ENCODE measurements around the gene MT1X.
A peak's percentile ranks its signal among the peaks of the same experiment; 100 is the strongest.

The MT1X gene

DNA sequence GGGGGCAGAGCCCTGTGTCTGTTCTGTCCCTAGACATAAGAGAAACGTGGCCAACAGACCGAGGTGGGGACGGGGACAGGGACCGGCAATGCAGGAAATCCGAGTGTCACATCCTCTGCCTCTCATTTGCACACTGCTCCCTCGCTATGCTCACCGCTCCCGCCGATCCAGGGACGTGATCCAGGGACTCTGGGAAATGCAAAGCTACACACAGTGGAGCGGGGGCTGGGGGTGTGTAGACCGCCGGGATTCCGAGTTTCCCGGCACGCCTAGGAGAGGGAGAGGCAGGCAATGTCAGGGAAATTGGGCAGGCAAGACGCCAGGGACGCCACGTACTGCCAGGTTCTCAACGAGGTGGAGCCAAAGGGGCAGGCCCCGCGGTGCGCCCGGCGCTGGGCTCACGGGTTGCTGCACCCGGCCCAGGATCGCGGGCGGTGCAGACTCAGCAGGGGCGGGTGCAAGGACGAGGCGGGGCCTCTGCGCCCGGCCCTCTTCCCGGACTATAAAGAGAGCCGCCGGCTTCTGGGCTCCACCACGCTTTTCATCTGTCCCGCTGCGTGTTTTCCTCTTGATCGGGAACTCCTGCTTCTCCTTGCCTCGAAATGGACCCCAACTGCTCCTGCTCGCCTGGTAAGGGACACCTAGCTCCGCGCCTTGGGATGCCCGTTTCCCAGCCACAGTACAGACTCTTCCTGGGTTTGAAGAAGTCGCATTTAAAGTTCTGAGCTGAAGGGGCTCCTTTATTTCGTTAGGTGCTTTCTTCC, at the start of gene MT1X:
Gene MT1X (plus strand): TSS at position 532 of the 764 bp plus-strand sequence. CDS start 71 bp downstream, at position 603.
- TF ChIP-seq, protein P1, sequence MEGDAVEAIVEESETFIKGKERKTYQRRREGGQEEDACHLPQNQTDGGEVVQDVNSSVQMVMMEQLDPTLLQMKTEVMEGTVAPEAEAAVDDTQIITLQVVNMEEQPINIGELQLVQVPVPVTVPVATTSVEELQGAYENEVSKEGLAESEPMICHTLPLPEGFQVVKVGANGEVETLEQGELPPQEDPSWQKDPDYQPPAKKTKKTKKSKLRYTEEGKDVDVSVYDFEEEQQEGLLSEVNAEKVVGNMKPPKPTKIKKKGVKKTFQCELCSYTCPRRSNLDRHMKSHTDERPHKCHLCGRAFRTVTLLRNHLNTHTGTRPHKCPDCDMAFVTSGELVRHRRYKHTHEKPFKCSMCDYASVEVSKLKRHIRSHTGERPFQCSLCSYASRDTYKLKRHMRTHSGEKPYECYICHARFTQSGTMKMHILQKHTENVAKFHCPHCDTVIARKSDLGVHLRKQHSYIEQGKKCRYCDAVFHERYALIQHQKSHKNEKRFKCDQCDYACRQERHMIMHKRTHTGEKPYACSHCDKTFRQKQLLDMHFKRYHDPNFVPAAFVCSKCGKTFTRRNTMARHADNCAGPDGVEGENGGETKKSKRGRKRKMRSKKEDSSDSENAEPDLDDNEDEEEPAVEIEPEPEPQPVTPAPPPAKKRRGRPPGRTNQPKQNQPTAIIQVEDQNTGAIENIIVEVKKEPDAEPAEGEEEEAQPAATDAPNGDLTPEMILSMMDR (conservative IDR thresholded peaks at IDR 0.05; ENCODE audit: control insufficient read depth, insufficient read depth, low read depth, low read length): no peak
- DNase-seq (ENCODE audit: low read depth): peak; percentile 85
- H3K4me3 ChIP-seq (ENCODE audit: control insufficient read depth, low read depth, low read length): peak within 1 kb of the TSS; percentile 72

DNA sequence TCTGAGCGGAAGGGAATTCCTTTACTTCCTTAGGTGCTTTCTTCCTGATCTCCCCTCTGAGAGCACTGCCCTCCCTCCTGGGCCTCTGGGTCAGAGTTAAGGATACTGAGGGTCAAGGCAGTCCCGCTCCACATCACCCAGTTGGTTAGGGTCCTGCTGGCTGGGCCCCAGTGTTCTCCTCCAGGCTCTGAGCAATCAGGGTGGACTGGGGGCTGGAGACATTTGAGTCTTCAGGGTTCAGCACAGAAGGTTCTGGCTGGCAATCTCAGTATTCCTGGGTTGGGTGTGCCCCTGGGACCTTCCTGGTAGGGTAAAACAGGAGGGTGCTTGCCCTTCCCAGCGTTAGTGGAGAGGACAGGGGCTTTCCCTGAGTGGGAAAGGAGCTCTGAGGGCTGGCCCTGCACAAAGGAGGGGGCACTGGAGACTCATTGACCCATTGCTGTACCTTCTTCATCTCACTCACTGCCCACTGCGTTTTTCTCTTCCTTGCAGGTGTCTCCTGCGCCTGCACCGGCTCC, 49.4 kb upstream of the MT1X start:
- DNase-seq (ENCODE audit: low read depth): no peak
- H3K4me3 ChIP-seq (ENCODE audit: control insufficient read depth, low read depth, low read length): peak overlapping the region; percentile 35
- TF ChIP-seq, protein P1 (conservative IDR thresholded peaks at IDR 0.05; ENCODE audit: control insufficient read depth, insufficient read depth, low read depth, low read length): no peak

DNA sequence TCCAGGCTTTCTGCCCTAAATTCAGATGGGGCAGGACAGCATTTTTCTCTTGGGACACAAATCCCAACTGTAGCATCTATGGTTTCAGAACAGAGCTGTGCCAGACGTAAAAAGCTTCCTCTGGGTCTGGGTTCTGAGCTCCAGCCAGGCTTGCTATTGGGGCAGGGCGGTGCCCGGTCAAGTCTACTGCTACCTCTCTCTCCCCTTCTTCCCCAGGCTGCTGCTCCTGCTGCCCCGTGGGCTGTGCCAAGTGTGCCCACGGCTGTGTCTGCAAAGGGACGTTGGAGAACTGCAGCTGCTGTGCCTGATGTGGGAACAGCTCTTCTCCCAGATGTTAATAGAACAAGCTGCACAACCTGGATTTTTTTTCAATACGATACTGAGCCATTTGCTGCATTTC, 48.7 kb upstream of the MT1X start:
- no peak for DNase-seq (ENCODE audit: low read depth)
- H3K4me3 ChIP-seq (ENCODE audit: control insufficient read depth, low read depth, low read length): no peak overlapping the region
- TF ChIP-seq, protein P1 (conservative IDR thresholded peaks at IDR 0.05; ENCODE audit: control insufficient read depth, insufficient read depth, low read depth, low read length): no peak

DNA sequence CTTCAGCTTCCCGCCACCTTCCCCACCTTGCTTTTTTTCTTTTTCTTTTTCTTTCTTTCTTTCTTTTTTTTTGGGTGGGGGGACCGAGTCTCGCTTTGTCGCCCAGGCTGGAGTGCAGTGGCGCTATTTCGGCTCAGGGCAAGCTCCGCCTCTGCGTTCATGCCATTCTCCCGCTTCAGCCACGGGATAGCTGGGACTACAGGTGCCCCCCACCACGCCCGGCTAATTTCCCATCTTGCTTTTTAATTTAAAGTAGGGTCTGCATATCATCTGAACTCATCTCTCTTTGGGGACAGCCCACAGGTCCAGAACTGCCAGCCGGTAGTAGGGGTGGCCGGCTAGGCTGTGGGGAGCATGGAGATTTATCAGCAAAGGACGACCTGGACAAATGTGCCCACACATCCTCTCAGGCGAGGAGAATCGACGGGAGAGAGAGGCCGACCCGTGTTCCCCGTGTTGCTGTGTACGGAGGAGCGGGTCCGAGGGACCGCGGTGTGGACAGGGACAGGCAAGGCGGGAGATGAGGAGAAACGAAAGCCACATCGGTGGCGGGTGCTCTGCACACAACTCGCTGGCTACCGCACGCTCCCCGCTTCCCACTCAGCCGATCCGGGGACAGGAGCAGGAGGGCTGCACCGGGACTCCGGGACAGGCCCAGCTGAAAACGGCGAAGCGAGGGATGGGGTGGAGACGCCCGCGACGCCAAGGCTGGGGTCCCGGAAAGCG, 47.4 kb upstream of the MT1X start:
- no peak overlapping the region for H3K4me3 ChIP-seq (ENCODE audit: control insufficient read depth, low read depth, low read length)
- DNase-seq (ENCODE audit: low read depth): no peak
- TF ChIP-seq, protein P1 (conservative IDR thresholded peaks at IDR 0.05; ENCODE audit: control insufficient read depth, insufficient read depth, low read depth, low read length): no peak

DNA sequence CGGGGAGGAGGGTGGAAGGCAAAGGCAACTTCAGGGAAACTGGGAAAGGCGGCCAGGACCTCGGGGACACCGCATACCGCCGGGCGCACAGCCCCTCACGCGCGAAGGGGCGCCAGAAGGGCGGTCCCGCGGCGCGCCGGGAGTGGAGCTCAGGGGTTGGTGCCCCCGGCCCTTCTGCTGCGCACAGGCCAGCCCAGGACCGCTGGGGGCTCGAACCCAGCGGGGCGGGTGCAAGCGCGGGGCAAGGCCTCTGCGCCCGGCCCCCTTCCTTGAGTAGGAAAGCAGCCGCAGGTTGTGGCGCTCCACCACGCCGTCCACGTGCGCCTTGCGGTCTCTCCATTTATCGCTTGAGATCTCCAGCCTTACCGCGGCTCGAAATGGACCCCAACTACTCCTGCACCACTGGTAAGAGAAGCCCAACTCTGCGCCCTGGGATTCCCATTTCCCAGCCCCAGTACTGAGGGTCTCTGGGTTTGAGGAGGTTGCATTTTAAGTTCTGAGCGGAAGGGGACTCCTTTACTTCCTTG, 46.8 kb upstream of the MT1X start:
- DNase-seq (ENCODE audit: low read depth): no peak
- no peak overlapping the region for H3K4me3 ChIP-seq (ENCODE audit: control insufficient read depth, low read depth, low read length)
- TF ChIP-seq, protein P1 (conservative IDR thresholded peaks at IDR 0.05; ENCODE audit: control insufficient read depth, insufficient read depth, low read depth, low read length): no peak

DNA sequence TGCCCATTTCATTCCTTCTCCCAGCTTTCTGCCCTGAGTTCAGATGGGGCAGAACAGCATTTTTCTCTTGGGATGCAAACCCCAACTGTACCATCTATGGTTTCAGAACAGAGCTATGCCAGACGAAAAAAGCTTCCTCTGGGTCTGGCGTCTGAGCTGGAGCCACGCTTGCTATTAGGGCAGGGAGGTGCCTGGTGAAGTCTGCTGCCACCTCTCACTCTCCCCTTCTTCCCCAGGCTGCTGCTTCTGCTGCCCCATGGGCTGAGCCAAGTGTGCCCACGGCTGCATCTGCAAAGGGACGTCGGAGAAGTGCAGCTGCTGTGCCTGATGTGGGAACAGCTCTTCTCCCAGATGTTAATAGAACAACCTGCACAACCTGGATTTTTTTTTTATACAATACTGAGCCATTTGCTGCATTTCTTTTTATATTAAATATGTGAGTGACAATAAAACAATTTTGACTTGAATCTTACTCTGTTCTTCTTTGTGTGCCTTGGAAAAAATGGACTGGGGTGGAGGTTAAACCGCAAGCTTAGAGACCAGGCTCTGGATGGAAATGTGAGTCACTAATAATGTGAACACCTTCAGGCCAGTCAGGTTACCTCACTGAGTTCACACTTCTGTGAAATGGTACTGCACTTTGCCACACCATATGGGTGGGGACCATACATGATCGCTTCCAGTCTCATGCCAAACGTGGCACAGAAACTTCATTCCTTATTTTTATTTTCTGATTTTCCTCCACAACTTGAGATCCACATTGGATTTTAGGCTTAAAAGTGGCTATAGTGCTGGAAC, 45.5 kb upstream of the MT1X start:
- TF ChIP-seq, protein P1 (conservative IDR thresholded peaks at IDR 0.05; ENCODE audit: control insufficient read depth, insufficient read depth, low read depth, low read length): no peak
- no peak overlapping the region for H3K4me3 ChIP-seq (ENCODE audit: control insufficient read depth, low read depth, low read length)
- no peak for DNase-seq (ENCODE audit: low read depth)
